H9 (cell line): ENCODE results near the gene NIN. TPM values are rescaled to one million over a fixed set of nuclear protein-coding genes. Genes with fewer than 3 reads are reported as not detected.

ENCODE experiments used
- DNase-seq: peaks from one replicate; pipeline ENCODE4 v3.0.0-alpha.2; 2017
- H2AFZ ChIP-seq: one replicate; pipeline ENCODE4 v1.6.1; 2013; ENCODE audit warnings: mild to moderate bottlenecking, low read length, control low read depth, moderate library complexity
- H2AK5ac ChIP-seq: 2 replicates; pipeline ENCODE4 v1.6.1; 2013; ENCODE audit warnings: low read length, control low read depth, mixed read lengths; ENCODE audit not compliant: insufficient read length
- H2BK120ac ChIP-seq: one replicate; pipeline ENCODE4 v1.6.1; 2013; ENCODE audit warnings: low read depth, mild to moderate bottlenecking, low read length, control low read depth, inconsistent platforms; ENCODE audit not compliant: poor library complexity, severe bottlenecking
- H2BK12ac ChIP-seq: 2 replicates; pipeline ENCODE4 v1.6.1; 2013; ENCODE audit warnings: low read length, control low read depth, mixed read lengths, low read depth; ENCODE audit not compliant: insufficient read length
- H2BK15ac ChIP-seq: 2 replicates; pipeline ENCODE4 v1.6.1; 2013; ENCODE audit warnings: low read depth, low read length, control low read depth
- H2BK20ac ChIP-seq: one replicate; pipeline ENCODE4 v1.6.1; 2013; ENCODE audit warnings: low read depth, mild to moderate bottlenecking, low read length, control low read depth, inconsistent platforms; ENCODE audit not compliant: poor library complexity, severe bottlenecking
- H2BK5ac ChIP-seq: 2 replicates; pipeline ENCODE4 v1.6.1; 2013; ENCODE audit warnings: low read length, control low read depth, mixed read lengths; ENCODE audit not compliant: insufficient read length
- H3K14ac ChIP-seq: 2 replicates; pipeline ENCODE4 v1.6.1; 2013; ENCODE audit warnings: low read length, control low read depth; ENCODE audit not compliant: insufficient read depth
- H3K18ac ChIP-seq: 2 replicates; pipeline ENCODE4 v1.6.1; 2013; ENCODE audit warnings: low read depth, mild to moderate bottlenecking, mixed read lengths, low read length, control low read depth; ENCODE audit not compliant: insufficient read length
- H3K23ac ChIP-seq: 2 replicates; pipeline ENCODE4 v1.6.1; 2013; ENCODE audit warnings: low read length, control low read depth, mixed read lengths, low read depth; ENCODE audit not compliant: insufficient read length
- H3K23me2 ChIP-seq: 2 replicates; pipeline ENCODE4 v1.6.1; 2013; ENCODE audit warnings: low read depth, mild to moderate bottlenecking, mixed read lengths, low read length, control low read depth; ENCODE audit not compliant: insufficient read length, poor library complexity, severe bottlenecking
- H3K27ac ChIP-seq: 2 replicates; pipeline ENCODE4 v1.5.1; 2013; ENCODE audit warnings: low read length, control low read depth, mixed read lengths, low read depth; ENCODE audit not compliant: insufficient read length
- H3K27me3 ChIP-seq: 2 replicates; pipeline ENCODE4 v1.6.1; 2013; ENCODE audit warnings: low read length, control low read depth, inconsistent platforms; ENCODE audit not compliant: insufficient read depth
- H3K4ac ChIP-seq: 2 replicates; pipeline ENCODE4 v1.6.1; 2013; ENCODE audit warnings: low read depth, mild to moderate bottlenecking, control low read depth, inconsistent platforms, low read length, moderate library complexity
- H3K4me1 ChIP-seq: 2 replicates; pipeline ENCODE4 v1.6.1; 2013; ENCODE audit warnings: low read length, control low read depth, inconsistent platforms; ENCODE audit not compliant: insufficient read depth
- H3K4me2 ChIP-seq: 2 replicates; pipeline ENCODE4 v1.6.1; 2013; ENCODE audit warnings: low read length, control low read depth, mixed read lengths; ENCODE audit not compliant: insufficient read length, insufficient read depth
- H3K56ac ChIP-seq: 2 replicates; pipeline ENCODE4 v1.6.1; 2013; ENCODE audit warnings: low read depth, mild to moderate bottlenecking, mixed read lengths, low read length, control low read depth; ENCODE audit not compliant: insufficient read length
- H3K79me1 ChIP-seq: 2 replicates; pipeline ENCODE4 v1.6.1; 2013; ENCODE audit warnings: low read depth, mild to moderate bottlenecking, moderate library complexity, low read length, control low read depth, inconsistent platforms; ENCODE audit not compliant: insufficient read depth, poor library complexity, severe bottlenecking
- H3K79me2 ChIP-seq: 2 replicates; pipeline ENCODE4 v1.6.1; 2013; ENCODE audit warnings: low read length, control low read depth, inconsistent platforms; ENCODE audit not compliant: insufficient read depth
- H3K9ac ChIP-seq: 2 replicates; pipeline ENCODE4 v1.6.1; 2013; ENCODE audit warnings: low read length, control low read depth, mixed read lengths; ENCODE audit not compliant: insufficient read length; ENCODE audit errors: extremely low read depth
- H3K9me3 ChIP-seq: one replicate; pipeline ENCODE4 v1.6.1; 2013; ENCODE audit warnings: low read depth, low read length, inconsistent platforms; ENCODE audit not compliant: control insufficient read depth
- H3T11ph ChIP-seq: one replicate; pipeline ENCODE4 v1.6.1; 2013; ENCODE audit warnings: mild to moderate bottlenecking, low read length, control low read depth, inconsistent platforms
- H4K20me1 ChIP-seq: one replicate; pipeline ENCODE4 v1.6.1; 2013; ENCODE audit not compliant: control insufficient read depth, insufficient read length, insufficient read depth
- H4K5ac ChIP-seq: 2 replicates; pipeline ENCODE4 v1.6.1; 2013; ENCODE audit warnings: low read depth, mild to moderate bottlenecking, mixed read lengths, low read length, control low read depth; ENCODE audit not compliant: insufficient read length
- H4K8ac ChIP-seq: replicated peaks from 2 replicates; pipeline ENCODE4 v1.6.1; 2013; ENCODE audit warnings: low read length, control low read depth, mixed read lengths, low read depth; ENCODE audit not compliant: insufficient read length
- H4K91ac ChIP-seq: 2 replicates; pipeline ENCODE4 v1.6.1; 2013; ENCODE audit warnings: low read depth, mild to moderate bottlenecking, moderate library complexity, mixed read lengths, low read length, control low read depth; ENCODE audit not compliant: insufficient read length
- H3K27ac Mint-ChIP-seq, 3 experiments: 2 replicates in 2 of 3; 3 replicates in 1 of 3; pipeline ENCODE4 v1.8.0; 2020 to 2021; ENCODE audit warnings: mixed read lengths in 3 of 3, mild to moderate bottlenecking in 1 of 3, moderate library complexity in 1 of 3
- H3K27me3 Mint-ChIP-seq: 2 replicates; pipeline ENCODE4 v1.8.0; 2021; ENCODE audit warnings: low read depth, mild to moderate bottlenecking, moderate library complexity, mixed read lengths
- H3K36me3 Mint-ChIP-seq, 3 experiments: 2 replicates in 2 of 3; 3 replicates in 1 of 3; pipeline ENCODE4 v1.8.0; 2020 to 2021; ENCODE audit warnings: low read depth in 3 of 3, mixed read lengths in 3 of 3; ENCODE audit not compliant: insufficient read depth in 1 of 3
- H3K4me1 Mint-ChIP-seq, 2 experiments: 2 replicates each; pipeline ENCODE4 v1.8.0; 2020; ENCODE audit warnings: mixed read lengths in 2 of 2
- H3K4me3 Mint-ChIP-seq, 2 experiments: 2 replicates in 1 of 2; 3 replicates in 1 of 2; pipeline ENCODE4 v1.8.0; 2020 to 2021; ENCODE audit warnings: mild to moderate bottlenecking in 2 of 2, mixed read lengths in 2 of 2, moderate library complexity in 1 of 2
- H3K9me3 Mint-ChIP-seq, 2 experiments: 2 replicates in 1 of 2; 3 replicates in 1 of 2; pipeline ENCODE4 v1.8.0; 2020; ENCODE audit warnings: mild to moderate bottlenecking in 2 of 2, mixed read lengths in 2 of 2, moderate library complexity in 1 of 2
- WGBS: extraction: QIAGEN DNeasy Blood & Tissue Kit; methylation state at CpG from one replicate; pipeline ENCODE4 v1.1.7; 2013; ENCODE audit warnings: missing lambda C conversion rate, low lambda C conversion rate, mixed read lengths; ENCODE audit not compliant: insufficient read length; ENCODE audit errors: extremely low coverage; 5-methylcytosine and 5-hydroxymethylcytosine counted together
- total RNA-seq: library from RNA; stranded (reverse); gene quantifications from 2 replicates; pipeline ENCODE4 v1.2.1, GENCODE V29; 2021
- TF ChIP-seq, protein P1 (sequence below): fragments of 200-600 bp; sonication (generic); conservative IDR thresholded peaks from 3 replicates; pipeline ENCODE4 v1.8.0; 2021; ENCODE audit warnings: antibody characterized with exemption, mild to moderate bottlenecking

NIN gene
- total RNA-seq, 1 experiment from 2014 or later, result 18.4 TPM

DNA sequence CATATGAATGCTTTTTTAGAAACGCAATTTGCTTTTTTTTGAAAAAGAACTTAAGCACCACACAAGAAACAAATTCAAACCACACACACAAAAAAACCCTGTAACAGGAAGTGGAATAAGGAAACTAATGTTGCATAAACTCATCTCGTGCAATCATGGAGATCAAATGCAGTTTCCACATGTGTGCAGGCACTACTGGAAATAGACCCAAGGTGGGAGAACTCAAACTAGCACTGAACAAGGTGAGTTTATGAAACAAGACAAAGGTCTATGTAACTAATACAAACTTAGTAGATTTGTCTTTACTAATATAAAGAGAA lies 17.5 kb downstream of the NIN start:
- Histone ChIP-seq H2AFZ (no peak overlapping the region), H3K23me2 (no peaks in the 10 kb centered on the region), H3K4me2 (no peak overlapping the region), H3K9me3 (no peaks in the 10 kb centered on the region), H3K18ac (no peak overlapping the region), H3K23ac (no peak overlapping the region), H2BK15ac (no peak overlapping the region), H2BK20ac (no peak overlapping the region), H4K91ac (no peak overlapping the region), H4K5ac (no peak overlapping the region), H3T11ph (no peak overlapping the region), H3K56ac (no peak overlapping the region), H3K27ac (no peak overlapping the region), H2BK120ac (no peak overlapping the region), H2BK5ac (no peak overlapping the region), H3K79me2 (no peaks in the 10 kb centered on the region), H3K4me1 (peaks cover 6% of the 10 kb centered on the region; the same call in 1 of the 2 replicates), H4K20me1 (no peaks in the 10 kb centered on the region), H3K4ac (no peak overlapping the region), H3K79me1 (peaks cover 3% of the 10 kb centered on the region), H4K8ac (no peak overlapping the region), H2BK12ac (no peak overlapping the region), H3K27me3 (no peaks in the 10 kb centered on the region), H3K14ac (no peak overlapping the region), H2AK5ac (no peak overlapping the region), H3K9ac (no peak overlapping the region)
- Mint-ChIP-seq H3K36me3 (peaks cover 13 to 17% (median 15%) of the 10 kb centered on the region in 3 experiments), H3K9me3 (peaks cover 6 to 14% of the 10 kb centered on the region in 2 experiments), H3K27me3 (peaks cover 2% of the 10 kb centered on the region; the same call in 1 of the 2 replicates), H3K4me3 (no peak overlapping the region), H3K4me1 (peaks cover 24 to 26% of the 10 kb centered on the region in 2 experiments), H3K27ac (peak overlapping the region in 1 of 3 experiments; percentile 66; a peak in 3 of 7 replicates)
- DNase-seq, result no peak
- TF ChIP-seq, protein P1, sequence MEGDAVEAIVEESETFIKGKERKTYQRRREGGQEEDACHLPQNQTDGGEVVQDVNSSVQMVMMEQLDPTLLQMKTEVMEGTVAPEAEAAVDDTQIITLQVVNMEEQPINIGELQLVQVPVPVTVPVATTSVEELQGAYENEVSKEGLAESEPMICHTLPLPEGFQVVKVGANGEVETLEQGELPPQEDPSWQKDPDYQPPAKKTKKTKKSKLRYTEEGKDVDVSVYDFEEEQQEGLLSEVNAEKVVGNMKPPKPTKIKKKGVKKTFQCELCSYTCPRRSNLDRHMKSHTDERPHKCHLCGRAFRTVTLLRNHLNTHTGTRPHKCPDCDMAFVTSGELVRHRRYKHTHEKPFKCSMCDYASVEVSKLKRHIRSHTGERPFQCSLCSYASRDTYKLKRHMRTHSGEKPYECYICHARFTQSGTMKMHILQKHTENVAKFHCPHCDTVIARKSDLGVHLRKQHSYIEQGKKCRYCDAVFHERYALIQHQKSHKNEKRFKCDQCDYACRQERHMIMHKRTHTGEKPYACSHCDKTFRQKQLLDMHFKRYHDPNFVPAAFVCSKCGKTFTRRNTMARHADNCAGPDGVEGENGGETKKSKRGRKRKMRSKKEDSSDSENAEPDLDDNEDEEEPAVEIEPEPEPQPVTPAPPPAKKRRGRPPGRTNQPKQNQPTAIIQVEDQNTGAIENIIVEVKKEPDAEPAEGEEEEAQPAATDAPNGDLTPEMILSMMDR, result no peak
- WGBS, result no CpG with 5 or more reads among the region's 2 CpGs
